Lower lobe of right lung (tissue), 2 donors: ENCODE results near the gene TANC2. TPM values are rescaled to one million over a fixed set of nuclear protein-coding genes. Genes with fewer than 3 reads are reported as not detected.

Experiments
- ATAC-seq, 2 donors: fragments of 200-7000 bp; cut with Tn5 transposase; one replicate each; pipeline ENCODE4 v1.9.1; 2020 to 2022; ENCODE audit warnings: mild to moderate bottlenecking in 2 of 2, moderate library complexity in 2 of 2
- DNase-seq: peaks from one replicate; pipeline ENCODE4 v3.0.0-alpha.2; 2020
- H3K27ac ChIP-seq: fragments of 200-600 bp; one replicate; pipeline ENCODE4 v1.8.0; 2022
- H3K27me3 ChIP-seq: fragments of 200-600 bp; one replicate; pipeline ENCODE4 v1.8.0; 2022; ENCODE audit warnings: low read depth
- H3K36me3 ChIP-seq: fragments of 200-600 bp; one replicate; pipeline ENCODE4 v1.8.0; 2022; ENCODE audit warnings: mild to moderate bottlenecking
- H3K4me1 ChIP-seq: fragments of 200-600 bp; one replicate; pipeline ENCODE4 v1.8.0; 2022
- H3K4me3 ChIP-seq: fragments of 200-600 bp; one replicate; pipeline ENCODE4 v1.8.0; 2022; ENCODE audit warnings: mild to moderate bottlenecking
- H3K9me3 ChIP-seq: fragments of 200-600 bp; one replicate; pipeline ENCODE4 v1.8.0; 2022
- CTCF ChIP-seq: fragments of 200-600 bp; IDR thresholded peaks from one replicate; pipeline ENCODE4 v1.8.0; 2022; ENCODE audit warnings: antibody characterized with exemption, mild to moderate bottlenecking
- intact Hi-C: fragments of 100-400 bp; cut with DNase I; formaldehyde crosslinking; loops from one replicate; pipeline ENCODE4 v1.11.0; 2022
- total RNA-seq: library from RNA; stranded (reverse); fragmentation: NEBNext Ultra II Directional; extraction: Animal tissue kit (Norgen Biotek cat#: 25700); gene quantifications from one replicate; pipeline ENCODE4 v1.2.1, GENCODE V29; 2021
- donor health status: DM: no; HTN: yes; CAD: no; lungs with severe emphysema.

The TANC2 gene
- total RNA-seq, 1 donor from 2014 or later: 125 TPM

- Histone ChIP-seq H3K4me3 (no peak overlapping the region), H3K4me1 (no peaks in the 10 kb centered on the region), H3K9me3 (no peaks in the 10 kb centered on the region), H3K27ac (peak overlapping the region; percentile 51), H3K27me3 (no peaks in the 10 kb centered on the region), H3K36me3 (no peaks in the 10 kb centered on the region)
- ATAC-seq (peak; percentile 83 to 87), DNase-seq (no peak)
- intact Hi-C loops: no loop called here
- TF ChIP-seq CTCF: no peak
Observed at GRCh38 chr17:62923258-62924150, 42.5 kb upstream of the TANC2 start.

GRCh38 chr17:62925267-62925836 is 40.7 kb upstream of the TANC2 start:
- H3K27me3 ChIP-seq: no peaks in the 10 kb centered on the region
- no peaks in the 10 kb centered on the region for H3K4me1 ChIP-seq
- ATAC-seq: no peak
- H3K36me3 ChIP-seq: no peaks in the 10 kb centered on the region
- H3K4me3 ChIP-seq: no peak overlapping the region
- DNase-seq: no peak
- TF ChIP-seq CTCF: no peak
- intact Hi-C loops: no loop called here
- no peak overlapping the region for H3K27ac ChIP-seq
- no peaks in the 10 kb centered on the region for H3K9me3 ChIP-seq

- no peak overlapping the region for H3K4me3 ChIP-seq
- H3K9me3 ChIP-seq: no peaks in the 10 kb centered on the region
- DNase-seq (no peak), ATAC-seq (no peak)
- no peak overlapping the region for H3K27ac ChIP-seq
- H3K27me3 ChIP-seq: no peaks in the 10 kb centered on the region
- TF ChIP-seq CTCF: no peak
- H3K4me1 ChIP-seq: no peaks in the 10 kb centered on the region
- no peaks in the 10 kb centered on the region for H3K36me3 ChIP-seq
- intact Hi-C loops: no loop called here
Observed at GRCh38 chr17:62927083-62927482, 39.0 kb upstream of the TANC2 start.

DNA sequence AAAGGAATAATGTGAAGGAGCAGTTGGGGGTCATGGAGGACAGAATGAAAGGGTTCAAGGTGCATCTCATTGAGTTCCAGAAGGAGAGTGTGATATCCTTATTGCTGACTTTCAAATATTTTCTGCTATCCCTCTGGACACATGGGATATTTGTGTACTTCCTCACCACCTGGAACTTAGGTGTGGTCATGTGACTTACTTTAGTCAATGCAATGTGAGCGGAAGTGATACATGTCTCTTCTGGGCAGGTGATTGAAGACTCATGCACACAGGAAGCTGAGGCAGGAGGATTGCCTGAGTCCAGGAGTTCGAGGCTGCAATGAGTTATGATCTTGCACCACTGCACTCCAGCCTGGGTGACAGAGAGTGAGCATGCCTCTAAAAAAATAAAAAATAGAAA is 36.7 kb upstream of the TANC2 start:
- no peak for ATAC-seq
- H3K9me3 ChIP-seq: no peaks in the 10 kb centered on the region
- no peak overlapping the region for H3K27ac ChIP-seq
- no peaks in the 10 kb centered on the region for H3K4me1 ChIP-seq
- TF ChIP-seq CTCF: no peak
- no peak overlapping the region for H3K4me3 ChIP-seq
- no peaks in the 10 kb centered on the region for H3K27me3 ChIP-seq
- no peak for DNase-seq
- no peaks in the 10 kb centered on the region for H3K36me3 ChIP-seq
- intact Hi-C loops: no loop called here

DNA sequence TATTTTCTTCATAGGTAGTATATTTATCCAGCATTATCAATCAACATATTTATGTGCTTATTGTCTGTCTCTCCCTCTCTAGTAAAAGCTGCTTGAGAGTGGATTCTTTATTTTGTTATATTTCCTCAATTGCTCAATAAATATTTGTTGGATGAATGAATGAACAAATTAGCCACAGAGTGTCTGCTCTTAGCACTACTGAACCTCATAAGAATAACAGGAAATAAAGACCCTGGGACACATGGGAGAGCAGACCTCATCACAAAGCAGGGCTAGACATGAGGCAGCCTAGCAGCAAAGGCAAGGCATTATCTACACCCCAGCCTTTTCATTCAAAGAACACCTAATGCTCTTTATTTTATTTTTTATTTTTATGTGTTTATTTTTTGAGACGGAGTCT is 34.9 kb upstream of the TANC2 start:
- TF ChIP-seq CTCF: no peak
- H3K4me1 ChIP-seq: no peaks in the 10 kb centered on the region
- no peak overlapping the region for H3K27ac ChIP-seq
- H3K9me3 ChIP-seq: no peaks in the 10 kb centered on the region
- H3K4me3 ChIP-seq: no peak overlapping the region
- no peaks in the 10 kb centered on the region for H3K36me3 ChIP-seq
- DNase-seq: no peak
- no peak for ATAC-seq
- no peaks in the 10 kb centered on the region for H3K27me3 ChIP-seq
- intact Hi-C loops: no loop called here
